Trophoblast cell (in vitro differentiated cells and primary cell): Measurements from ENCODE around the gene GDF7.

Source experiments
- DNase-seq, 2 donors: peaks; one replicate each; pipeline ENCODE4 v3.0.0-alpha.2; 2016
- H2AFZ ChIP-seq: 2 replicates; pipeline ENCODE4 v1.6.1; 2013; ENCODE audit warnings: low read length, moderate library complexity, mild to moderate bottlenecking; ENCODE audit not compliant: insufficient read depth, poor library complexity
- H2AK5ac ChIP-seq: 2 replicates; pipeline ENCODE4 v1.6.1; 2013; ENCODE audit warnings: mild to moderate bottlenecking, low read length
- H2BK120ac ChIP-seq: 2 replicates; pipeline ENCODE4 v1.6.1; 2013; ENCODE audit warnings: low read length, mild to moderate bottlenecking, moderate library complexity; ENCODE audit not compliant: insufficient read depth, poor library complexity
- H2BK12ac ChIP-seq: 2 replicates; pipeline ENCODE4 v1.6.1; 2013; ENCODE audit warnings: mild to moderate bottlenecking, low read length, moderate library complexity
- H2BK5ac ChIP-seq: 2 replicates; pipeline ENCODE4 v1.6.1; 2013; ENCODE audit warnings: low read length, low read depth, moderate library complexity, mild to moderate bottlenecking; ENCODE audit not compliant: poor library complexity
- H3K14ac ChIP-seq: 2 replicates; pipeline ENCODE4 v1.6.1; 2013; ENCODE audit warnings: mild to moderate bottlenecking, low read length
- H3K18ac ChIP-seq: 2 replicates; pipeline ENCODE4 v1.6.1; 2013; ENCODE audit warnings: mild to moderate bottlenecking, low read length
- H3K23ac ChIP-seq: 2 replicates; pipeline ENCODE4 v1.6.1; 2013; ENCODE audit warnings: low read length
- H3K27ac ChIP-seq: 2 replicates; pipeline ENCODE4 v1.5.1; 2013; ENCODE audit warnings: low read depth, mild to moderate bottlenecking, inconsistent platforms, low read length, moderate library complexity
- H3K27me3 ChIP-seq: 2 replicates; pipeline ENCODE4 v1.6.1; 2013; ENCODE audit warnings: inconsistent platforms, mild to moderate bottlenecking, low read length, moderate library complexity; ENCODE audit not compliant: insufficient read depth
- H3K36me3 ChIP-seq, 2 experiments: 1 replicate in 1 of 2; 2 replicates in 1 of 2; pipeline ENCODE4 v1.6.1; 2013; ENCODE audit warnings: low read length in 2 of 2, mild to moderate bottlenecking in 2 of 2, moderate library complexity in 1 of 2; ENCODE audit not compliant: insufficient read depth in 2 of 2, control insufficient read depth in 1 of 2
- H3K4ac ChIP-seq: 2 replicates; pipeline ENCODE4 v1.6.1; 2013; ENCODE audit warnings: low read depth, mild to moderate bottlenecking, low read length, moderate library complexity
- H3K4me1 ChIP-seq, 2 experiments: 1 replicate in 1 of 2; 2 replicates in 1 of 2; pipeline ENCODE4 v1.6.1; 2013; ENCODE audit warnings: low read length in 2 of 2, mild to moderate bottlenecking in 2 of 2, moderate library complexity in 1 of 2; ENCODE audit not compliant: insufficient read depth in 2 of 2, control insufficient read depth in 1 of 2
- H3K4me2 ChIP-seq: 2 replicates; pipeline ENCODE4 v1.6.1; 2013; ENCODE audit warnings: inconsistent platforms, mild to moderate bottlenecking, low read length, moderate library complexity
- H3K4me3 ChIP-seq: 2 replicates; pipeline ENCODE4 v1.5.1; 2013; ENCODE audit warnings: mild to moderate bottlenecking, low read depth, low read length, inconsistent platforms
- H3K79me1 ChIP-seq: one replicate; pipeline ENCODE4 v1.6.1; 2013; ENCODE audit warnings: low read length
- H3K79me2 ChIP-seq: 2 replicates; pipeline ENCODE4 v1.6.1; 2013; ENCODE audit warnings: low read length, mild to moderate bottlenecking; ENCODE audit not compliant: control insufficient read depth, insufficient read depth, poor library complexity
- H3K9ac ChIP-seq: 2 replicates; pipeline ENCODE4 v1.6.1; 2013; ENCODE audit warnings: mild to moderate bottlenecking, low read length
- H3K9me3 ChIP-seq: 2 replicates; pipeline ENCODE4 v1.6.1; 2013; ENCODE audit warnings: low read depth, mild to moderate bottlenecking, control low read depth, inconsistent platforms, low read length; ENCODE audit not compliant: insufficient read depth
- H4K12ac ChIP-seq: 2 replicates; pipeline ENCODE4 v1.6.1; 2013; ENCODE audit warnings: low read depth, mild to moderate bottlenecking, low read length, moderate library complexity
- H4K8ac ChIP-seq: 2 replicates; pipeline ENCODE4 v1.6.1; 2013; ENCODE audit warnings: low read depth, mild to moderate bottlenecking, low read length, moderate library complexity
- H4K91ac ChIP-seq: one replicate; pipeline ENCODE4 v1.6.1; 2013; ENCODE audit warnings: low read depth, mild to moderate bottlenecking, low read length, moderate library complexity
- WGBS: extraction: QIAGEN DNeasy Blood & Tissue Kit; methylation state at CpG from one replicate; pipeline ENCODE4 v1.1.7; 2013; ENCODE audit warnings: missing lambda C conversion rate; ENCODE audit not compliant: insufficient read length, insufficient coverage; ENCODE audit errors: extremely low coverage; 5-methylcytosine and 5-hydroxymethylcytosine counted together

The GDF7 gene

GRCh38 chr2:20641123-20641985, 25.6 kb upstream of the GDF7 start:
- no peak for DNase-seq
- no peaks in the 10 kb centered on the region for H3K79me1 ChIP-seq
- no peak overlapping the region for H3K4ac ChIP-seq
- no peak overlapping the region for H2AFZ ChIP-seq
- no peak overlapping the region for H3K27ac ChIP-seq
- H3K79me2 ChIP-seq, result no peaks in the 10 kb centered on the region
- no peaks in the 10 kb centered on the region for H3K4me1 ChIP-seq
- no CpG with 5 or more reads among the region's 23 CpGs for WGBS
- no peaks in the 10 kb centered on the region for H3K27me3 ChIP-seq
- peaks cover 38 to 42% of the 10 kb centered on the region in 2 experiments for H3K36me3 ChIP-seq
- no peak overlapping the region for H2BK12ac ChIP-seq
- H2BK120ac ChIP-seq, result no peak overlapping the region
- peaks cover 3% of the 10 kb centered on the region for H3K9me3 ChIP-seq
- no peak overlapping the region for H3K23ac ChIP-seq
- H2BK5ac ChIP-seq, result no peak overlapping the region
- H2AK5ac ChIP-seq, result no peak overlapping the region
- no peak overlapping the region for H4K8ac ChIP-seq
- no peak overlapping the region for H4K12ac ChIP-seq
- no peak overlapping the region for H3K9ac ChIP-seq
- H3K4me2 ChIP-seq, result no peak overlapping the region
- no peak overlapping the region for H3K18ac ChIP-seq
- no peak overlapping the region for H3K4me3 ChIP-seq
- H4K91ac ChIP-seq, result no peak overlapping the region
- no peak overlapping the region for H3K14ac ChIP-seq

DNA sequence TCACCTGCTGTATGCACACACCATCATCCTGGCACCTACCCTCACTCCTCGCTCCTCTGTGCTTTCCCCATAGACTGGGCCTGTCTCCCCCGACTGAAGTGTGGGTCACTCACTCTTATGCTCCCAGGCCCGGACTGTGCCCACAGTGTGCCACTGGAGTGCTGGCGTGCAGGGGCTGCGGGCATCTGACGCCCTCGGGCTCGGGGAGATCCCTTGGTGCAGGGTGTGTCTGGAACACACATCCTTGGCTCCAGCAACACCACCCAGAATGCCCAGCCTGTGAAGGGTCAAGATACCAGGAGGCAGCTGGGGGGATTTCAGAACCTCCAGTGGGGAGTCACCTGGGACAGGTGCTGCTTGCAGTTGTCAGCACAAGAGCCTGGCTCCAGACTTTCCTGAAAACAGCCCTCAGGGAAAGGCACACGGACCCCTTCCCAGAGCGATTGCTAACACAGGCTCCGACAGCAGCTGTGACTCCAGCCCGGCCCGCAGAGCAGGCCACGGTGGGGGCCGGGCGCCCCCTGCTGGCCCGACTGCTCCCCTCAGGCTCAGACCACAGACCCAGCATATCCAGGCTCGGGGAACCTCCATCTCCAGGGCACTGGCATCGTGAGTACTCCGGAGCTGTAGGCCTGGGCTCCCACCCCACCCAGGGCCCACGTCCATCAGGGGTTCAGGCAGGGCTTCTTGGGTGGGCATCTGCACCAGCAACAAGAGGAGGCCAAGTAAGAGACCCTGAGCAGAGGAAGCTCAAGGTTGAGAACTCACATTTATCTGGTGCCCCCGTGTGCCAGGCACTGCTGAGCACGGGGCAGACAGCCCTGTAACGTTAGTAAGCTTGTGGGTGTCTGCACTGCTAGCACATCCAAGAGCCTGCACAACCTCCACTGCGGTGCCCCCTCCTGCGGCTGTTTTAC, 24.6 kb upstream of the GDF7 start:
- Histone ChIP-seq H3K36me3 (peaks cover 35 to 40% of the 10 kb centered on the region in 2 experiments), H3K14ac (no peak overlapping the region), H2AK5ac (no peak overlapping the region), H3K23ac (no peak overlapping the region), H4K8ac (no peak overlapping the region), H2AFZ (no peak overlapping the region), H3K4me3 (no peak overlapping the region), H3K4me1 (no peaks in the 10 kb centered on the region), H2BK12ac (no peak overlapping the region), H3K4ac (no peak overlapping the region), H3K79me2 (no peaks in the 10 kb centered on the region), H3K18ac (peak overlapping the region; percentile 63), H4K12ac (peak overlapping the region; percentile 6), H3K9me3 (peaks cover 3% of the 10 kb centered on the region), H3K27ac (no peak overlapping the region), H3K27me3 (no peaks in the 10 kb centered on the region), H3K9ac (no peak overlapping the region), H3K79me1 (no peaks in the 10 kb centered on the region), H2BK5ac (no peak overlapping the region), H3K4me2 (no peak overlapping the region), H4K91ac (no peak overlapping the region), H2BK120ac (no peak overlapping the region)
- DNase-seq, result peak; percentile 63 to 79
- WGBS, result no CpG with 5 or more reads among the region's 26 CpGs

- H3K23ac ChIP-seq, result no peak overlapping the region
- H2AK5ac ChIP-seq, result no peak overlapping the region
- no peak overlapping the region for H3K4ac ChIP-seq
- H3K27me3 ChIP-seq, result no peaks in the 10 kb centered on the region
- H3K4me3 ChIP-seq, result no peak overlapping the region
- peaks cover 32 to 38% of the 10 kb centered on the region in 2 experiments for H3K36me3 ChIP-seq
- H3K14ac ChIP-seq, result no peak overlapping the region
- no peak overlapping the region for H3K4me2 ChIP-seq
- H2AFZ ChIP-seq, result no peak overlapping the region
- H4K8ac ChIP-seq, result no peak overlapping the region
- H4K91ac ChIP-seq, result no peak overlapping the region
- H2BK12ac ChIP-seq, result no peak overlapping the region
- H3K9me3 ChIP-seq, result peaks cover 5% of the 10 kb centered on the region
- H3K18ac ChIP-seq, result no peak overlapping the region
- H3K27ac ChIP-seq, result no peak overlapping the region
- no peak overlapping the region for H3K9ac ChIP-seq
- H3K4me1 ChIP-seq, result no peaks in the 10 kb centered on the region
- no peaks in the 10 kb centered on the region for H3K79me1 ChIP-seq
- H2BK5ac ChIP-seq, result no peak overlapping the region
- no peak overlapping the region for H4K12ac ChIP-seq
- H3K79me2 ChIP-seq, result no peaks in the 10 kb centered on the region
- WGBS, result no CpG with 5 or more reads among the region's 7 CpGs
- no peak for DNase-seq
- H2BK120ac ChIP-seq, result no peak overlapping the region
These were observed 23.9 kb upstream of the GDF7 start for GRCh38 chr2:20643060-20643459.

DNA sequence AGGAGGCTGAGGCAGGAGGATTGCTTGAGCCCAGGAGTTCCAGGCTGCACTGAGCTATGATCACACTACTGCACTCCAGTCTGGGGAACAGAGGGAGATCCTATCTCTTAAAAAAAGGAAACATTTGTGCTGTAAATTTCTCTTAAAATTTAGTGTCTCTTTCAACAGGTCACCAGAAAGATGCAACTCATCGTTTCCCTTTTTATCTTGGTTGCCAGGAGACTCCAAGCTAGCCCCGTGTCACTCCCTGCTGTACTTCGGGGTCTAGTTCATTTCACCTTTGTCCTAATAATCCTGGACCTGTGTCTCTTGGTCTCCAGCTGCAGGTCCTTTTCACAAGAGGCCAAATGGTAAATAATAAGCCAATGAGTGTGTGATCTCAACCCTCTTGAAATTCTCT, 23.1 kb upstream of the GDF7 start:
- no peak overlapping the region for H2AK5ac ChIP-seq
- no peaks in the 10 kb centered on the region for H3K79me1 ChIP-seq
- H3K4me2 ChIP-seq, result no peak overlapping the region
- no peak overlapping the region for H3K18ac ChIP-seq
- H4K8ac ChIP-seq, result no peak overlapping the region
- H3K4me1 ChIP-seq, result no peaks in the 10 kb centered on the region
- no peaks in the 10 kb centered on the region for H3K27me3 ChIP-seq
- no peak overlapping the region for H3K4ac ChIP-seq
- H3K36me3 ChIP-seq, result peaks cover 26 to 34% of the 10 kb centered on the region in 2 experiments
- peaks cover 5% of the 10 kb centered on the region for H3K9me3 ChIP-seq
- no peak overlapping the region for H3K27ac ChIP-seq
- no peak overlapping the region for H3K9ac ChIP-seq
- H3K4me3 ChIP-seq, result no peak overlapping the region
- no peaks in the 10 kb centered on the region for H3K79me2 ChIP-seq
- no CpG with 5 or more reads among the region's 3 CpGs for WGBS
- H2AFZ ChIP-seq, result no peak overlapping the region
- no peak overlapping the region for H3K23ac ChIP-seq
- DNase-seq, result no peak
- H4K12ac ChIP-seq, result no peak overlapping the region
- no peak overlapping the region for H2BK12ac ChIP-seq
- no peak overlapping the region for H3K14ac ChIP-seq
- no peak overlapping the region for H2BK5ac ChIP-seq
- H4K91ac ChIP-seq, result no peak overlapping the region
- no peak overlapping the region for H2BK120ac ChIP-seq
